Measurements from ENCODE around the gene KIAA0825. TPM values are rescaled to one million over a fixed set of nuclear protein-coding genes. Genes with fewer than 3 reads are reported as not detected.

The KIAA0825 gene
- polyA plus RNA-seq, 1 of the 3 experiments (the other 2 are of a cell fraction) = 0.61 TPM

- no peak for TF ChIP-seq IRF3 (IDR thresholded peaks at IDR 0.05; ENCODE audit: low read depth, low read length)
- TF ChIP-seq RXRA (IDR thresholded peaks at IDR 0.05; ENCODE audit: borderline replicate concordance, low read depth) = no peak
- TF ChIP-seq MXI1 (IDR thresholded peaks at IDR 0.05; ENCODE audit: low read depth, low read length) = peak; percentile 97
- TF ChIP-seq FOXM1 (IDR thresholded peaks at IDR 0.05; ENCODE audit: low read depth) = no peak
- TF ChIP-seq ZBTB33 (IDR thresholded peaks at IDR 0.05; ENCODE audit: borderline replicate concordance, low read depth) = no peak
Measured at GRCh38 chr5:94111209-94112004, 507.0 kb downstream of the KIAA0825 start (continued).

- H3K9me3 ChIP-seq = no peaks in the 10 kb centered on the region
- WGBS (ENCODE audit: low lambda C conversion rate) = 76% methylated on average over 3 of the region's 3 CpGs
- ChIA-PET CTCF (no interaction called here), POLR2A (no interaction called here)
- H3K4me3 ChIP-seq (ENCODE audit: low read depth in 2 of 2, low read length in 1 of 2) = no peak overlapping the region
- no peak for DNase-seq
- H3K9me2 ChIP-seq = no peaks in the 10 kb centered on the region
- TF ChIP-seq MAX (IDR thresholded peaks at IDR 0.05; ENCODE audit: low read depth) (no peak), REST (IDR thresholded peaks at IDR 0.05; ENCODE audit: low read depth, low read length) (no peak), FOXM1 (IDR thresholded peaks at IDR 0.05; ENCODE audit: low read depth) (no peak), IRF3 (IDR thresholded peaks at IDR 0.05; ENCODE audit: low read depth, low read length) (no peak), SIN3A (IDR thresholded peaks at IDR 0.05; ENCODE audit: borderline replicate concordance, low read depth, low read length) (no peak), RCOR1 (IDR thresholded peaks at IDR 0.05; ENCODE audit: low read length) (no peak), USF2 (IDR thresholded peaks at IDR 0.05; ENCODE audit: borderline replicate concordance, low read depth, low read length) (no peak), NRF1 (IDR thresholded peaks at IDR 0.05; ENCODE audit: low read depth, low read length) (no peak), TEAD4 (IDR thresholded peaks at IDR 0.05; ENCODE audit: borderline replicate concordance, insufficient read depth) (no peak), FOXJ3 (CRISPR knock-in tag; IDR thresholded peaks at IDR 0.05) (no peak), TAF1 (IDR thresholded peaks at IDR 0.05; ENCODE audit: borderline replicate concordance, low read depth, low read length) (no peak), GABPA (IDR thresholded peaks at IDR 0.05; ENCODE audit: low read depth) (no peak), MEF2A (IDR thresholded peaks at IDR 0.05; ENCODE audit: borderline replicate concordance, low read depth) (no peak)
- no peak overlapping the region for H2AFZ ChIP-seq (ENCODE audit: low read depth)
- H3F3A ChIP-seq (replicated peaks; ENCODE audit: insufficient read depth) = peaks cover 6% of the 10 kb centered on the region
- no peaks in the 10 kb centered on the region for H3K27me3 ChIP-seq (ENCODE audit: insufficient read depth)
- no peak overlapping the region for H3K4me2 ChIP-seq
- H3K4me1 ChIP-seq (ENCODE audit: control insufficient read depth in 1 of 2, insufficient read depth in 2 of 2, low read depth in 1 of 2, low read length in 1 of 2) = no peaks in the 10 kb centered on the region
- no peak overlapping the region for H3K9ac ChIP-seq
- no peak overlapping the region for H3K27ac ChIP-seq (ENCODE audit: low read depth in 2 of 2, low read length in 1 of 2)
- H3K79me2 ChIP-seq (ENCODE audit: insufficient read depth) = peaks cover 70% of the 10 kb centered on the region
- H3K36me3 ChIP-seq (replicated peaks in 1 of 2; ENCODE audit: control insufficient read depth in 1 of 2, insufficient read depth in 2 of 2, low read length in 1 of 2) = peaks cover 0 to 15% of the 10 kb centered on the region in 2 experiments
- H4K20me1 ChIP-seq (ENCODE audit: insufficient read depth) = no peaks in the 10 kb centered on the region
Measured at GRCh38 chr5:94103514-94104245, 514.7 kb downstream of the KIAA0825 start.
